Osteocyte (in vitro differentiated cells): Measurements from ENCODE around the gene COLEC12. TPM values are rescaled to one million over a fixed set of nuclear protein-coding genes. Genes with fewer than 3 reads are reported as not detected.
A peak's percentile ranks its signal among the peaks of the same experiment; 100 is the strongest.

ENCODE experiments used
- DNase-seq: peaks from one replicate; pipeline ENCODE4 v3.0.0; 2021; ENCODE audit warnings: mixed read lengths; ENCODE audit not compliant: unreplicated experiment; ENCODE audit errors: extremely low spot score
- H3K27ac Mint-ChIP-seq: one replicate; pipeline ENCODE4 v1.8.0; 2021; ENCODE audit warnings: mild to moderate bottlenecking, mixed read lengths; ENCODE audit not compliant: unreplicated experiment
- H3K27me3 Mint-ChIP-seq: one replicate; pipeline ENCODE4 v1.8.0; 2021; ENCODE audit warnings: mixed read lengths; ENCODE audit not compliant: unreplicated experiment
- H3K36me3 Mint-ChIP-seq: one replicate; pipeline ENCODE4 v1.8.0; 2021; ENCODE audit warnings: mixed read lengths; ENCODE audit not compliant: unreplicated experiment
- H3K4me1 Mint-ChIP-seq: one replicate; pipeline ENCODE4 v1.8.0; 2021; ENCODE audit warnings: mixed read lengths; ENCODE audit not compliant: unreplicated experiment
- H3K4me3 Mint-ChIP-seq: one replicate; pipeline ENCODE4 v1.8.0; 2021; ENCODE audit warnings: mild to moderate bottlenecking, moderate library complexity, mixed read lengths; ENCODE audit not compliant: unreplicated experiment
- H3K9me3 Mint-ChIP-seq: one replicate; pipeline ENCODE4 v1.8.0; 2021; ENCODE audit warnings: mixed read lengths; ENCODE audit not compliant: unreplicated experiment
- CTCF ChIP-seq: fragments of 200-600 bp; sonication (generic); IDR thresholded peaks from 2 replicates; pipeline ENCODE4 v1.5.0; 2021; ENCODE audit warnings: antibody characterized with exemption, mild to moderate bottlenecking, moderate library complexity
- total RNA-seq: library from RNA; stranded (reverse); gene quantifications from 2 replicates; pipeline ENCODE4 v1.2.1, GENCODE V29; 2021

COLEC12 gene
- total RNA-seq, 1 donor from 2014 or later: 113 TPM

GRCh38 chr18:474416-474815 lies 26.1 kb downstream of the COLEC12 start:
- no peak for TF ChIP-seq CTCF
- H3K27me3 Mint-ChIP-seq: no peaks in the 10 kb centered on the region
- DNase-seq: no peak
- H3K4me3 Mint-ChIP-seq: no peak overlapping the region
- peaks cover 82% of the 10 kb centered on the region for H3K4me1 Mint-ChIP-seq
- H3K27ac Mint-ChIP-seq: peak overlapping the region; percentile 88
- H3K9me3 Mint-ChIP-seq: no peaks in the 10 kb centered on the region
- H3K36me3 Mint-ChIP-seq: peaks cover 8% of the 10 kb centered on the region

GRCh38 chr18:473802-474201 lies 26.7 kb downstream of the COLEC12 start:
- no peaks in the 10 kb centered on the region for H3K27me3 Mint-ChIP-seq

GRCh38 chr18:471716-472115 lies 28.8 kb downstream of the COLEC12 start:
- no peak for TF ChIP-seq CTCF
- peaks cover 78% of the 10 kb centered on the region for H3K4me1 Mint-ChIP-seq
- no peak overlapping the region for H3K27ac Mint-ChIP-seq
- no peak for DNase-seq
- H3K27me3 Mint-ChIP-seq: no peaks in the 10 kb centered on the region
- no peak overlapping the region for H3K4me3 Mint-ChIP-seq
- peaks cover 10% of the 10 kb centered on the region for H3K36me3 Mint-ChIP-seq
- H3K9me3 Mint-ChIP-seq: no peaks in the 10 kb centered on the region

More at GRCh38 chr18:473802-474201, 26.7 kb downstream of the COLEC12 start:
- Mint-ChIP-seq H3K4me1 (peaks cover 80% of the 10 kb centered on the region), H3K36me3 (peaks cover 10% of the 10 kb centered on the region), H3K27ac (peak overlapping the region; percentile 58), H3K4me3 (no peak overlapping the region), H3K9me3 (no peaks in the 10 kb centered on the region)
- DNase-seq: no peak
- no peak for TF ChIP-seq CTCF

GRCh38 chr18:470661-471501 lies 29.6 kb downstream of the COLEC12 start:
- H3K27me3 Mint-ChIP-seq: no peaks in the 10 kb centered on the region
- peaks cover 7% of the 10 kb centered on the region for H3K36me3 Mint-ChIP-seq
- peaks cover 76% of the 10 kb centered on the region for H3K4me1 Mint-ChIP-seq
- no peak for TF ChIP-seq CTCF
- peak overlapping the region; percentile 55 for H3K27ac Mint-ChIP-seq
- no peak for DNase-seq
- peak overlapping the region; percentile 2 for H3K4me3 Mint-ChIP-seq
- no peaks in the 10 kb centered on the region for H3K9me3 Mint-ChIP-seq

GRCh38 chr18:468955-469790 lies 31.3 kb downstream of the COLEC12 start:
- no peak for DNase-seq
- Mint-ChIP-seq H3K27ac (peak overlapping the region; percentile 7), H3K4me3 (no peak overlapping the region), H3K36me3 (peaks cover 10% of the 10 kb centered on the region), H3K27me3 (no peaks in the 10 kb centered on the region), H3K4me1 (peaks cover 63% of the 10 kb centered on the region), H3K9me3 (no peaks in the 10 kb centered on the region)
- peak; percentile 22 for TF ChIP-seq CTCF
